Activated B cell treated with CpG ODN at 0.5 μM for 24 hours (primary cell): Measurements from ENCODE around the gene USF1. TPM values are rescaled to one million over a fixed set of nuclear protein-coding genes. Genes with fewer than 3 reads are reported as not detected.

Experiments used
- ATAC-seq: fragments of 200-7000 bp; cut with Tn5 transposase; one replicate; pipeline ENCODE4 v1.10.0; 2021; ENCODE audit warnings: low read depth, mild to moderate bottlenecking, moderate library complexity
- CTCF ChIA-PET: fragments of 350-600 bp; sonication (Branson Sonifier 250); formaldehyde crosslinking; loops from one replicate; lab custom pipeline; 2021; ENCODE audit warnings: antibody characterized with exemption; lab: Charles Lee
- POLR2A ChIA-PET: fragments of 350-600 bp; sonication (Branson Sonifier 250); formaldehyde crosslinking; loops from one replicate; lab custom pipeline; 2021; ENCODE audit warnings: antibody characterized with exemption; lab: Charles Lee
- DNase-seq: peaks from one replicate; pipeline ENCODE4 v3.0.0; 2022
- H3K27ac Mint-ChIP-seq: one replicate; pipeline ENCODE4 v1.8.0; 2020; ENCODE audit warnings: mixed read lengths
- H3K27me3 Mint-ChIP-seq: one replicate; pipeline ENCODE4 v1.8.0; 2021; ENCODE audit warnings: mixed read lengths
- H3K36me3 Mint-ChIP-seq: one replicate; pipeline ENCODE4 v1.8.0; 2021; ENCODE audit warnings: low read depth, mixed read lengths
- H3K4me1 Mint-ChIP-seq: one replicate; pipeline ENCODE4 v1.8.0; 2021; ENCODE audit warnings: mixed read lengths
- H3K4me3 Mint-ChIP-seq: one replicate; pipeline ENCODE4 v1.8.0; 2020; ENCODE audit warnings: mild to moderate bottlenecking, mixed read lengths
- H3K9me3 Mint-ChIP-seq: one replicate; pipeline ENCODE4 v1.8.0; 2020; ENCODE audit warnings: mixed read lengths
- CTCF ChIP-seq: fragments of 200-600 bp; IDR thresholded peaks from one replicate; pipeline ENCODE4 v1.8.0; 2022; ENCODE audit warnings: antibody characterized with exemption, mild to moderate bottlenecking
- intact Hi-C: fragments of 100-400 bp; cut with micrococcal nuclease; formaldehyde crosslinking; loops from one replicate; pipeline ENCODE4 v1.15.1; 2024
- total RNA-seq: library from RNA; stranded (reverse); gene quantifications from 2 replicates; pipeline ENCODE4 v1.2.3, GENCODE V29; 2022

The USF1 gene
- total RNA-seq, 1 donor from 2014 or later, result 143 TPM

- ATAC-seq (no peak), DNase-seq (no peak)
- TF ChIP-seq CTCF, result no peak
- intact Hi-C loops, result no loop called here
- ChIA-PET CTCF (no interaction called here), POLR2A (no interaction called here)
- no peaks in the 10 kb centered on the region for H3K4me1 Mint-ChIP-seq
- no peaks in the 10 kb centered on the region for H3K9me3 Mint-ChIP-seq
- H3K27ac Mint-ChIP-seq, result no peak overlapping the region
- H3K4me3 Mint-ChIP-seq, result no peak overlapping the region
- H3K27me3 Mint-ChIP-seq, result peaks cover 2% of the 10 kb centered on the region
- no peaks in the 10 kb centered on the region for H3K36me3 Mint-ChIP-seq
Observed at GRCh38 chr1:161088587-161089110, 42.9 kb upstream of the USF1 start.

- no peak for DNase-seq
- CTCF ChIA-PET, result no interaction called here
- ATAC-seq, result no peak
- H3K36me3 Mint-ChIP-seq, result no peaks in the 10 kb centered on the region
- POLR2A ChIA-PET, result interaction anchor here (1.0 kb wide), 1 partner anchor 11 kb away, joined by 3 read pairs; the partner anchor contains the start of gene KLHDC9
- no peak overlapping the region for H3K27ac Mint-ChIP-seq
- no peaks in the 10 kb centered on the region for H3K9me3 Mint-ChIP-seq
- no peaks in the 10 kb centered on the region for H3K4me1 Mint-ChIP-seq
- intact Hi-C loops, result no loop called here
- peaks cover 2% of the 10 kb centered on the region for H3K27me3 Mint-ChIP-seq
- no peak for TF ChIP-seq CTCF
- H3K4me3 Mint-ChIP-seq, result no peak overlapping the region
Observed at GRCh38 chr1:161086457-161086856, 40.7 kb upstream of the USF1 start.

GRCh38 chr1:161085165-161085564, 39.4 kb upstream of the USF1 start:
- peaks cover 2% of the 10 kb centered on the region for H3K27me3 Mint-ChIP-seq
- intact Hi-C loops, result no loop called here
- H3K4me3 Mint-ChIP-seq, result no peak overlapping the region
- no peaks in the 10 kb centered on the region for H3K4me1 Mint-ChIP-seq
- no peaks in the 10 kb centered on the region for H3K9me3 Mint-ChIP-seq
- no peak for DNase-seq
- no peak for TF ChIP-seq CTCF
- no peak for ATAC-seq
- POLR2A ChIA-PET, result interaction anchor here (0.6 to 0.7 kb wide), 2 partner anchors 11 to 37 kb away, joined by 4 to 5 read pairs; no protein-coding TSS in a partner anchor
- H3K27ac Mint-ChIP-seq, result no peak overlapping the region
- H3K36me3 Mint-ChIP-seq, result no peaks in the 10 kb centered on the region
- CTCF ChIA-PET, result no interaction called here

GRCh38 chr1:161084597-161084988, 38.8 kb upstream of the USF1 start:
- DNase-seq (no peak), ATAC-seq (no peak)
- POLR2A ChIA-PET, result interaction anchor here (0.6 kb wide), 1 partner anchor 221 kb away, joined by 6 read pairs; no protein-coding TSS in a partner anchor
- Mint-ChIP-seq H3K36me3 (no peaks in the 10 kb centered on the region), H3K9me3 (no peaks in the 10 kb centered on the region), H3K27ac (no peak overlapping the region), H3K4me1 (no peaks in the 10 kb centered on the region), H3K4me3 (no peak overlapping the region), H3K27me3 (peaks cover 2% of the 10 kb centered on the region)
- TF ChIP-seq CTCF, result no peak
- intact Hi-C loops, result no loop called here
- CTCF ChIA-PET, result no interaction called here

- TF ChIP-seq CTCF, result no peak
- Mint-ChIP-seq H3K27me3 (peaks cover 4% of the 10 kb centered on the region), H3K4me1 (no peaks in the 10 kb centered on the region), H3K36me3 (no peaks in the 10 kb centered on the region), H3K4me3 (no peak overlapping the region), H3K27ac (no peak overlapping the region), H3K9me3 (no peaks in the 10 kb centered on the region)
- no peak for ATAC-seq
- POLR2A ChIA-PET, result interaction anchor here (0.6 kb wide), 1 partner anchor 220 kb away, joined by 6 read pairs; no protein-coding TSS in a partner anchor
- no peak for DNase-seq
- intact Hi-C loops, result no loop called here
- CTCF ChIA-PET, result no interaction called here
Observed at GRCh38 chr1:161083748-161084596, 38.2 kb upstream of the USF1 start.
